MM.1S (cell line): ENCODE results near the gene TEKTIP1.
"Not testable (repeated sequence)": the region's sequence is repeated elsewhere in the genome, so short reads cannot be mapped to it uniquely, and the experiment has no call there.

Source experiments
- EZH2 ChIP-seq: fragments of 300-600 bp; sonication (generic); optimal IDR thresholded peaks from 2 replicates; pipeline ENCODE3; 2017; ENCODE audit warnings: low read depth, mild to moderate bottlenecking, antibody characterized with exemption, low read length, mixed read lengths
- TF ChIP-seq, protein P1 (sequence below): fragments of 300-600 bp; sonication (generic); IDR thresholded peaks from 2 replicates; pipeline ENCODE4 v1.5.1; 2016; ENCODE audit warnings: antibody characterized with exemption, low read length, mixed read lengths

- TF ChIP-seq EZH2, result not testable (repeated sequence)
- TF ChIP-seq, protein P1, sequence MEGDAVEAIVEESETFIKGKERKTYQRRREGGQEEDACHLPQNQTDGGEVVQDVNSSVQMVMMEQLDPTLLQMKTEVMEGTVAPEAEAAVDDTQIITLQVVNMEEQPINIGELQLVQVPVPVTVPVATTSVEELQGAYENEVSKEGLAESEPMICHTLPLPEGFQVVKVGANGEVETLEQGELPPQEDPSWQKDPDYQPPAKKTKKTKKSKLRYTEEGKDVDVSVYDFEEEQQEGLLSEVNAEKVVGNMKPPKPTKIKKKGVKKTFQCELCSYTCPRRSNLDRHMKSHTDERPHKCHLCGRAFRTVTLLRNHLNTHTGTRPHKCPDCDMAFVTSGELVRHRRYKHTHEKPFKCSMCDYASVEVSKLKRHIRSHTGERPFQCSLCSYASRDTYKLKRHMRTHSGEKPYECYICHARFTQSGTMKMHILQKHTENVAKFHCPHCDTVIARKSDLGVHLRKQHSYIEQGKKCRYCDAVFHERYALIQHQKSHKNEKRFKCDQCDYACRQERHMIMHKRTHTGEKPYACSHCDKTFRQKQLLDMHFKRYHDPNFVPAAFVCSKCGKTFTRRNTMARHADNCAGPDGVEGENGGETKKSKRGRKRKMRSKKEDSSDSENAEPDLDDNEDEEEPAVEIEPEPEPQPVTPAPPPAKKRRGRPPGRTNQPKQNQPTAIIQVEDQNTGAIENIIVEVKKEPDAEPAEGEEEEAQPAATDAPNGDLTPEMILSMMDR, result not testable (repeated sequence)
Measured at GRCh38 chr19:3584036-3584802, 45.2 kb downstream of the TEKTIP1 start.
